ENCODE data around the gene YY1AP1.
A peak's percentile ranks its signal among the peaks of the same experiment; 100 is the strongest.
"Not testable (repeated sequence)": the region's sequence is repeated elsewhere in the genome, so short reads cannot be mapped to it uniquely, and the experiment has no call there.

The YY1AP1 gene

GRCh38 chr1:155698382-155699038 lies 9.9 kb upstream of the YY1AP1 start:
- DNase-seq = peak; percentile 48
- in situ Hi-C loops (cut with HindIII; ENCODE audit: low pct_ligation_motif_present, low pct_unique_long_range_greater_than_20kb, low sequenced_read_pairs) = no loop called here

- in situ Hi-C loops (cut with HindIII; ENCODE audit: low pct_ligation_motif_present, low pct_unique_long_range_greater_than_20kb, low sequenced_read_pairs); DNase-seq: not testable (repeated sequence)
These were observed 9.0 kb upstream of the YY1AP1 start for GRCh38 chr1:155697616-155698015.

- in situ Hi-C loops (cut with HindIII; ENCODE audit: low pct_ligation_motif_present, low pct_unique_long_range_greater_than_20kb, low sequenced_read_pairs) = no loop called here
- no peak for DNase-seq
These were observed 8.5 kb upstream of the YY1AP1 start for GRCh38 chr1:155697046-155697445.

- no peak for DNase-seq
- in situ Hi-C loops (cut with HindIII; ENCODE audit: low pct_ligation_motif_present, low pct_unique_long_range_greater_than_20kb, low sequenced_read_pairs) = no loop called here
These were observed 8.0 kb upstream of the YY1AP1 start for GRCh38 chr1:155696524-155696923.

- in situ Hi-C loops (cut with HindIII; ENCODE audit: low pct_ligation_motif_present, low pct_unique_long_range_greater_than_20kb, low sequenced_read_pairs) = no loop called here
- DNase-seq = no peak
These were observed 7.0 kb upstream of the YY1AP1 start for GRCh38 chr1:155695608-155696007.

GRCh38 chr1:155695072-155695471 lies 6.5 kb upstream of the YY1AP1 start:
- in situ Hi-C loops (cut with HindIII; ENCODE audit: low pct_ligation_motif_present, low pct_unique_long_range_greater_than_20kb, low sequenced_read_pairs) = no loop called here
- DNase-seq = no peak

GRCh38 chr1:155694167-155694566 lies 5.6 kb upstream of the YY1AP1 start:
- DNase-seq = no peak
- in situ Hi-C loops (cut with HindIII; ENCODE audit: low pct_ligation_motif_present, low pct_unique_long_range_greater_than_20kb, low sequenced_read_pairs) = no loop called here

GRCh38 chr1:155691992-155692528 lies 3.5 kb upstream of the YY1AP1 start:
- in situ Hi-C loops (cut with HindIII; ENCODE audit: low pct_ligation_motif_present, low pct_unique_long_range_greater_than_20kb, low sequenced_read_pairs) = no loop called here
- no peak for DNase-seq

GRCh38 chr1:155689081-155689607 lies 570 bp upstream of the YY1AP1 start, which contains the start of gene DAP3:
Gene DAP3 (plus strand): TSS chr1:155689091. CDS start chr1:155709780, 20,689 bp downstream.
- DNase-seq; in situ Hi-C loops (cut with HindIII; ENCODE audit: low pct_ligation_motif_present, low pct_unique_long_range_greater_than_20kb, low sequenced_read_pairs): not testable (repeated sequence)

- in situ Hi-C loops (cut with HindIII; ENCODE audit: low pct_ligation_motif_present, low pct_unique_long_range_greater_than_20kb, low sequenced_read_pairs); DNase-seq: not testable (repeated sequence)
These were observed 760 bp downstream of the YY1AP1 start for GRCh38 chr1:155687705-155688323.

- DNase-seq = no peak
These were observed 6.8 kb downstream of the YY1AP1 start for GRCh38 chr1:155681776-155682175.

GRCh38 chr1:155680531-155680930 lies 8.0 kb downstream of the YY1AP1 start:
- DNase-seq = no peak
- in situ Hi-C loops (cut with HindIII; ENCODE audit: low pct_ligation_motif_present, low pct_unique_long_range_greater_than_20kb, low sequenced_read_pairs) = no loop called here

More at GRCh38 chr1:155681776-155682175, 6.8 kb downstream of the YY1AP1 start:
- in situ Hi-C loops (cut with HindIII; ENCODE audit: low pct_ligation_motif_present, low pct_unique_long_range_greater_than_20kb, low sequenced_read_pairs) = no loop called here

- in situ Hi-C loops (cut with HindIII; ENCODE audit: low pct_ligation_motif_present, low pct_unique_long_range_greater_than_20kb, low sequenced_read_pairs); DNase-seq: not testable (repeated sequence)
These were observed 9.6 kb downstream of the YY1AP1 start for GRCh38 chr1:155678992-155679391.

- no peak for DNase-seq
- in situ Hi-C loops (cut with HindIII; ENCODE audit: low pct_ligation_motif_present, low pct_unique_long_range_greater_than_20kb, low sequenced_read_pairs) = no loop called here
These were observed 10.5 kb downstream of the YY1AP1 start for GRCh38 chr1:155678027-155678426.

GRCh38 chr1:155673003-155673402 lies 15.6 kb downstream of the YY1AP1 start:
- in situ Hi-C loops (cut with HindIII; ENCODE audit: low pct_ligation_motif_present, low pct_unique_long_range_greater_than_20kb, low sequenced_read_pairs) = no loop called here
- no peak for DNase-seq

GRCh38 chr1:155671750-155672149 lies 16.8 kb downstream of the YY1AP1 start:
- in situ Hi-C loops (cut with HindIII; ENCODE audit: low pct_ligation_motif_present, low pct_unique_long_range_greater_than_20kb, low sequenced_read_pairs) = no loop called here
- DNase-seq = no peak

GRCh38 chr1:155669233-155670162 lies 19.1 kb downstream of the YY1AP1 start:
- in situ Hi-C loops (cut with HindIII; ENCODE audit: low pct_ligation_motif_present, low pct_unique_long_range_greater_than_20kb, low sequenced_read_pairs) = no loop called here
- no peak for DNase-seq

GRCh38 chr1:155661239-155661638 lies 27.3 kb downstream of the YY1AP1 start:
- DNase-seq; in situ Hi-C loops (cut with HindIII; ENCODE audit: low pct_ligation_motif_present, low pct_unique_long_range_greater_than_20kb, low sequenced_read_pairs): not testable (repeated sequence)

- in situ Hi-C loops (cut with HindIII; ENCODE audit: low pct_ligation_motif_present, low pct_unique_long_range_greater_than_20kb, low sequenced_read_pairs) = no loop called here
- no peak for DNase-seq
These were observed 31.1 kb downstream of the YY1AP1 start for GRCh38 chr1:155657463-155657862.

Measured in ACHN (cell line).